DMS53 treated with DMSO at 0.1 percent for 48 hours (cell line): ENCODE data around the gene AFF3.

Source experiments
- DNase-seq: peaks from one replicate; lab custom pipeline; 2025; ENCODE audit not compliant: unreplicated experiment; lab: John Stamatoyannopoulos, UW

The AFF3 gene

DNA sequence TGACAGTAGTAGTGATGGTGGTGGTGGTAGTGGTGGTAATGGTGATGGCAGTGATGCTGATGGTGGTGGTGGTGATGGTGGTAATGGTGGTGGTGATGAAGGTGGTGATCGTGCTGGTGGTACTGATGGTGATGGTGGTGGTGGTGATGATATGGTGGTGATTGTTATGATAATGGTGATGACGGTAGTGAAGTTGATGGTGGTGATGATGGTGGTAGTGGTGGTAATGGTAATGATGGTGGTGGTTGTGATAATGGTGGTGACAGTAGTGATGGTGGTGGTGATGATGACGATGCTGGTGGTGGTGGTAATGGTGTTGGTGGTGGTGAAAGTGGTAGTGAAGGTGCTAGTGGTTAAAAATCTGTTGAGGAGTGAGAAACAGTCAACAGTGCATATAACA lies 125.6 kb downstream of the AFF3 start:
- no peak for DNase-seq

DNA sequence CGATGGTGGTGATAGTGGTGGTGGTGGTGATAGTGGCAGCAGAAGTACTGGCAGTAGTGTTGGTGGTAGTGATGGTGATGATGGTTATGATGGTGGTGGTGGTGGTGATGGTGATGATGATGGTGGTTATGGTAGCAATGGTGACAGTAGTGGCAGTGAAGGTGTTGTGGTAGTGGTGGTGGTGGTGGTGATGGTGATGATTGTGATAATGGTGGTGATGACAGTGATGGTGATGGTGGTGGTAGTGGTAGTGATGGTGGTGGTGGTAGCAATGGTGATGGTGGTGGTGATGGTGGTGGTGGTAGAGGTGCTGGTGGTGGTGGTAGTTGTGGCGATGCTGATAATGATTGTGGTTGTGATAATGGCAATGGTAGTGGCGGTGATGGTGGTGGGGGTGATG lies 126.5 kb downstream of the AFF3 start:
- DNase-seq, result no peak

- DNase-seq, result peak; percentile 57
These were observed 128.3 kb downstream of the AFF3 start for GRCh38 chr2:100013892-100014677.

DNA sequence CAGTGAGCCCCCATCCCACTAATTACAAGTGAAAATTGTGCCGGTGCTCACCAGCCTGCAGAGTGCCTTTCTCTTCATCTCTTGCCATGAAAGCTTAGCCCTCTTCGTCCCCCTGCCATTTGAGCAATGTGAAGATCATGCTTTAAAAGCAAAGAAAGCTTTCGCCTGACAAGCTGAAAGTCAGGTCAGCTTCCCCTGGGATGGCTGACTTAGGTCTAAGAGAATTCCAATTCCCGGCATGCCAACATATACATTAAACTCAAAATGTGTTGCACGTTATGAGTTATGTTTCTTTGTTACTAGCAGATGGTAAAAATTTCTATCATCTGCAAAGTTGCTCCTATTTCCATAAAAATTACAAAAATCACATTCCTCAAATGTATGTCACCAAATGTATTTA lies 129.8 kb downstream of the AFF3 start:
- no peak for DNase-seq

DNA sequence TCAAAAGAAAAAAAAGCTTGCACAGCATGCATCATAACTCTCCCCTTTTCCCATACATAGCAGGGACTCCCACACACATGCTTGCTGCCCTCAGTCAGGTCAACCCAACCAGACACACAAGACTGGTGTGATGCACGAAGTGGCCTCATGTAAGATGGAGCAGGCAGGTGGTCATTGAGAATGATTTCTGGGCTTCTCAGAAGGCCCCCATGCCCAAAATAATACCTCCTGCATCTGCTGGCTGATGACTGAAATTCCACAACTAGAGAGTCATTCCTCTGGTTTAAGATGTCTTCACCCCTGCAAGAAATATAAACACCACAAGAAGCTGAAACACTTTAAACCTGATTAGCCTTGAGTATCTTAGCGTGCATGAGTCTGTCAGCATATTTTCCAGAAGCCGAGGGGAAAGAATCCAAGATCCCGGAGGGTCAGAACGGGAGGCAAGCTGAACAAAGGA lies 131.1 kb downstream of the AFF3 start:
- no peak for DNase-seq

- no peak for DNase-seq
These were observed 131.8 kb downstream of the AFF3 start for GRCh38 chr2:100010606-100011005.

DNA sequence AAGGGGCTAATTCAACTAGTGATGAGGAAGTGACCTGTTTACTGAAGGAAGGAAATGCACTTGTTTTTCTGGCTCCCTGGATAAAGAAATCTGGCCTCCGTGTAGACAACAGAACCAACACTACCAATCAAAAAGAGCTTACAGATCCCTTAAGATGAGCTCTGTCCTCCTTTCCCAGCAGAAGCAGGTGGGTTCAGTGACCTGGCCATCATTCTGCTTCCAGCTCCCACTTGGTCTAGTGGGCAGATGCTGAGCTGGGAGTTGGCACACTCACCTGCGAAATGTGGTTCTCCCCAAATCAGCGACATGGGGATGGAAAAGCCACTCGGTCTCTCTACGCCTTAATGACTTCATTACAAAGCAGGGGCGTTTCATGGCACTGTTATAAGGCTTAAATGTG lies 132.6 kb downstream of the AFF3 start:
- no peak for DNase-seq

DNA sequence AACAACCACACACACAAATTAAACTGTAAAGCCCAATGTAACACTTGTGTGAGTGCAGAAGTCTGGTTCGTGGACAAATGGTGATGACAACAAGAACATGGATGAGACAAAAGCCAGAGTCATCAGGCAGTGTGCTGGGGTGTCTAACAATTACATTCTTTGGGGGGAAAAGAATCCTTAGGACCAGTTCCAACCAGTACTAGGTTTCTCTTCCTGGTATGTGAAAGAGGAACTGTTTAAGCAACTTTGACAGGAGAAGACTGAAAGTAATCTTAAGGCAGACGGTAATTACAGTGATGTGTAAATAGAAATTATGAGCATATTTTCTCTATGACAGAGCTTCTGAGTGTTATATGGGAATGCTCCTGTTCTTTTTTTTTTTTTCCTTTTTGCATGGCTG lies 133.4 kb downstream of the AFF3 start:
- DNase-seq, result no peak

- DNase-seq, result no peak
These were observed 135.9 kb downstream of the AFF3 start for GRCh38 chr2:100006516-100006915.

- DNase-seq, result no peak
These were observed 137.4 kb downstream of the AFF3 start for GRCh38 chr2:100004959-100005387.

DNA sequence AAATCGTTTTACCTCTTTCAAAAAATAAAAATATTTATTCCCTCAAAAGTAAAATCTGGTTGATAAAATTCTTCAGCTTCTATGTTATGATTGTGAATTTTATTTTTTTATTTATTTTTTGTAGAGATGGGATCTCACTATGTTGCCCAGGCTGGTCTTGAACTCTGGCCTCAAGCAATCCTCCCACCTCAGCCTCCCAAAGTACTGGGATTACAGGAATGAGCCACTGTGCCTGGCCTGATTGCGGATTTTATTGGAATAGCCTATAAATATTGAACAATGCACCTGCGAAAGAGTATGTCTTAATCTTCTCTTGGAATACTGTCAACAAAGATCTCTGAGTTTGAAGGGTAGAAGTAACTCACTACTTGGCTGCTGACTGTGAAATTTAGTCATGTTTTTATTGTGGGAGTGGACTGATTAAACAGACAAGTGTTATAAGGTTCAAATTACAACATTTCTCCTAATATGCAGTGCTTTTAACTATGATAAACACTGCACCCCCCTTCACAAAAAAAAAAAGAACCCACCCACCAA lies 138.0 kb downstream of the AFF3 start:
- no peak for DNase-seq

DNA sequence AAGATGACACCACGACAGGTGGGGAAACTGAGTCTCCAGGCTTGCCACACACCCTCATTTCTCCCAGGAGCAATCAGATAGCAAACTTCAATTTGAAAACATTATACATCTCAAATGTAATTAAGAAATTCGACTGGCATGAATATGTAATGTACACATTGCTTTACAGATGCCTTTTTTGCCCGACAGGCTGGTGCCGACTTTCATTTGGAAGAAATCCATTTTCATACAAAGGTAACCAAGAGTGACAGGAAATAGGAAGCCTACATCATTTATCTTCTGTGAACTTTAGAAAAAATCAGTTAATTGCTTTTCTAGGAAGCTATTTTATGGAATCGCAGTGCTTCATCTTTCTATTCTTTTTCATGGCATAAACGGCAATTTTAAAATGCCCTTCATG lies 140.3 kb downstream of the AFF3 start:
- DNase-seq, result no peak

- no peak for DNase-seq
These were observed 141.3 kb downstream of the AFF3 start for GRCh38 chr2:100000915-100001707.

DNA sequence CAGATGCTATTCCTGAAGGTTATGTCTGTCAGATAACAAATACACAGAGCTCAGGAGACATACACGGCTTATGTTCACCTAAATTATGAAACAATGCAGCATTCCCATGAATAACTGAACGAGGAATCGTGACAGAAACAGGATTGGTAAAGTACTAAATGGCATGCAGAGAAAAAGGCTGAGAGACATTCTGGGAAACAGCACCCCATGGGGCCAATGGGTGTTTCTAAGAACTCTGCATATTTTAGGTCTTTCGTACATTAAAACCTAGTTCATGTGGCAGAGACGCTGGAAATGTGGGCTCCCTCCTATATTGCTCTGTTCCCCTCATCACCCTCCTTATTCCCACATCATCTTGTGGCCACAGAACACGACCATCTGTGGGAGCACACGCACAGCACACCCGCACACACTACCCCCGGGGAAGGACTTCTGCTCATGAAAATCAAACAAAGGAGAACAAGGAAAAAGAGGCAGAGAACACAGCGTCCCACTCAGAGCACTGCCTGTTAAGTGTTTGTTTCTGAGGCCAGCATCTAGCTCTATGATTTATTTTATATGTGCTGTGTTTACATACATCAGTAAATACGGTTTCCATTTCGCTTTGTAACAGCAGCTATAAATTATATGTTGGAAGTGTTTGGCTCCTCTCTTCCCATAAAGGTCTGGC lies 143.6 kb downstream of the AFF3 start:
- DNase-seq, result peak; percentile 23

DNA sequence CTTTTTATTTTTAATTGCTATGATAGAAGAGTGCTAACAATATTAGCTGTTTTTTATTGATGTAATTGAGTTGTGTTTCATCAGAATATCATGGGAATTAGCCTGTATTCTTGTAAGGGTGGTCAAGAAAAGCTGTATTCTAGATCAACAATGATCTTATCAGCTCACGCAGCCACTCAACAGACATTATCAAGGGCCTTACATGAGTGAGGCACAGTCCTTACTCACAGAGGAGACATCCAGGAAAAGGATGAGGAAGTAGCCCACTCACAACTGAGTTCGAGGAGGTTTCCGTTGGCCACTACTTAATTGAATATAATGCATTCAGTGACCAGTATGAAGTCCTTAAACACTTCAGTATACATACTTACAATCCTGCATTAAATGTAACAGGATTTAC lies 152.5 kb downstream of the AFF3 start:
- no peak for DNase-seq

GRCh38 chr2:99988599-99988998 lies 153.8 kb downstream of the AFF3 start:
- no peak for DNase-seq

GRCh38 chr2:99987160-99987559 lies 155.2 kb downstream of the AFF3 start:
- no peak for DNase-seq

- DNase-seq, result no peak
These were observed 157.4 kb downstream of the AFF3 start for GRCh38 chr2:99984799-99985515.

DNA sequence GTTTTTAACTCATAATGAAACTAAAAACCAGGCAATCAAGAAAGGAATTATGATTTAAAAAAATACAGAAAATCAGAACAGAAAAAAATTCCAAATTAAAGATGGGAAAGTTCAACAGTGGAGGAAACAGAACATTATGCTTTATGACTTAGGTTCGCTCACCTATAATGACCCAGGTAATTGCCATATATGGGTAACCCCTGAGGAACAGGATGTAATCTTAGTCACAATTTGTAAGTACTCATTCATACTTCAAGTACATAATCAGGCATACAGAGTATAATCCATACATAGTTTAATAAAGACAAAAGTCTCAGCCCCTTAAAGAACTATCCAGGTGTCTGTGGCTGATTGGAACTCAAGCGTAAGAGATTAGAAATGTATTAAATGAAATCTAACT lies 159.6 kb downstream of the AFF3 start:
- no peak for DNase-seq

DNA sequence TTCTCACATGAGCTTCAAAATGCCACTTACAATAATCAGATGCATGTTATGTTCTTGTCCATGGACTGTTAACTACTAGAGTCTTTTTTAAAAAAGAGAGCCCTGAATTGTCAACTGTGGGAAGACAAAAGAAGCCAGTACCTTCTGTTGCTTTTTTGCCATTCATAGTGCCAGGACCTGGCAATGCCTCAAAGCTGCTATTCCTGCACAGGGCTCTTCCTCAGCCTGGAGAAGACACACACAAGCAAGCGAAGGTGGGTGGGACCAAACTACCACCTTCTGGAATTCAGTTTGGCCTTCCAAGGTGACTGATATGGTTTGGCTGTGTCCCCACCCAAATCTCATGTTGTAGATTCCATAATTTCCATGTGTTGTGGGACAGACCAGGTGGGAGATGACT lies 160.6 kb downstream of the AFF3 start:
- DNase-seq, result no peak

DNA sequence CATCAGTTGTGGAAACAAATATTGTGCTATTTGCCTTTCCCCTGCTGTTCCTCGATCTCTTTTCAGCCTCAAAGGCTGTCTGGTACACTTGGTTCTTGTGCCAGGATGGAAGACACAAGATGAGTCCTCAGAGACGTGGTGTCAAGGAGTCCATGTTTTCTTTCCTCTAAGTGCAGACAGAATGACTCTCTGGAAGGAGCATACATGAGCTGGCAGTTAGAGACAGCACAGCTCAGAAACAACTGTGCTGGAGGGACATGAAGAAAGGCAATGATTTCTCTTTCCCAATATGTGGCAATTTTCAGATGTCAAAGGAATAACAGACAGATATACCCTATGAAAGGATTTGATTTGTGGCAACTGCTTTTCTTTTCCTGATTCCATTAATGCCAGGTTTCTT lies 162.2 kb downstream of the AFF3 start:
- DNase-seq, result no peak
